ENCODE results near the gene ZNF219. TPM values are rescaled to one million over a fixed set of nuclear protein-coding genes. Genes with fewer than 3 reads are reported as not detected.

ZNF219 gene
- total and polyA plus RNA-seq, 2 of the 13 experiments (the other 11 are each of a cell fraction or from before 2014, with no cell fraction given), result 34.5 to 36.6 TPM

DNA sequence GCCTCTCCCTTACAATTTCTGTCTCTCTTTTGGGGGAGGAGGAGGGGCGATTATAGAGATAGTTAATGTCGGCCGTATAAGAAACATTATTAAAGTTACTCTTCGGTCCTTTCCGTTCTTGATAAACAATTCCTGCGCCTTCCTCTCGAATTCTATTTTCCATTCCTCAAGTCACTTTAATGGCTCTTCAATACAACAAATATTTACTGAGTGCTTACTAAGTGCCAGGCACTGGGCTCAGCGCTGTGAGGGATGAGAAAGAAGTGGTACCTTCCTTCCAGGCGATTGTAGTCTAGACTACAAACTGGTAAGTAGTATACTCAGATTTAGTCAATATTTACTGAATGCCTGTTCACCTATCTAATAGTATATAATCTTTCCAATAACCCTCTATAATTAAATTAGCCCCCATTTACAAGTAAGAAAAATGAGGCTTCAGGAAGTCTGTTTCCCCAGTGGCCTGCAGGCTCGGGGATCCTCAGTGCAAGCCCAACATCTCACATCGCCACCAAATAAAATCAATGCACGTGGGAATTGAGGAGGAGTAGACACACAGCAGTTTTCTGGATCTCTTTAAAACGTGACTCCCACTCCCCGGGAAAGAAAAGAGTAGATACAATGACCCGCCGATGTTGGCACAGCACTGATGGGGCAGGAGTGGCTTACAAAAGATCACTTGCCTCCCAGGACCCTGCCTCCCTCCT lies 589 bp upstream of the ZNF219 start (continued):
- TF ChIP-seq IKZF4 (CRISPR knock-in tag; IDR thresholded peaks at IDR 0.05; ENCODE audit: borderline replicate concordance, low read depth, not compliant biosample characterization) (no peak), BRCA1 (CRISPR knock-in tag; IDR thresholded peaks at IDR 0.05) (no peak), ZNF383 (CRISPR knock-in tag; IDR thresholded peaks at IDR 0.05; ENCODE audit: borderline replicate concordance) (no peak), PTBP1 (IDR thresholded peaks at IDR 0.05; ENCODE audit: low read depth, low read length, poor library complexity, severe bottlenecking) (no peak), BCLAF1 (IDR thresholded peaks at IDR 0.05) (no peak), TCF12 (IDR thresholded peaks at IDR 0.05) (no peak), TCF12 (CRISPR knock-in tag; IDR thresholded peaks at IDR 0.05) (no peak), ZNF550 (CRISPR knock-in tag; IDR thresholded peaks at IDR 0.05; ENCODE audit: borderline replicate concordance) (no peak), ZNF317 (CRISPR knock-in tag; IDR thresholded peaks at IDR 0.05) (0 out of 2 replicates have a peak, but pooled peaks have one; percentile 11), LCORL (IDR thresholded peaks at IDR 0.05) (no peak), LCORL (CRISPR knock-in tag; IDR thresholded peaks at IDR 0.05) (no peak), ZNF441 (CRISPR knock-in tag; IDR thresholded peaks at IDR 0.05; ENCODE audit: borderline replicate concordance) (no peak), ZNF777 (CRISPR knock-in tag; IDR thresholded peaks at IDR 0.05) (no peak), SSRP1 (CRISPR knock-in tag; IDR thresholded peaks at IDR 0.05) (no peak)
- TF ChIP-seq, protein P1, sequence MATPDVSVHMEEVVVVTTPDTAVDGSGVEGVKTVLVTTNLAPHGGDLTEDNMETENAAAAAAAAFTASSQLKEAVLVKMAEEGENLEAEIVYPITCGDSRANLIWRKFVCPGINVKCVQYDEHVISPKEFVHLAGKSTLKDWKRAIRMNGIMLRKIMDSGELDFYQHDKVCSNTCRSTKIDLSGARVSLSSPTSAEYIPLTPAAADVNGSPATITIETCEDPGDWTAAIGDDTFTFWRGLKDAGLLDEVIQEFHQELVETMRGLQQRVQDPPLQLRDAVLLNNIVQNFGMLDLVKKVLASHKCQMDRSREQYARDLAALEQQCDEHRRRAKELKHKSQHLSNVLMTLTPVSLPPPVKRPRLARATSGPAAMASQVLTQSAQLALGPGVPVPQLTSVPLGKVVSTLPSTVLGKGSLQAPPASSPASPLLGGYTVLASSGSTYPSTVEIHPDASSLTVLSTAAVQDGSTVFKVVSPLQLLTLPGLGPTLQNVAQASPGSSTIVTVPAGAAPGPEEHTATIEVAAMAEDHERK (CRISPR knock-in tag; IDR thresholded peaks at IDR 0.05; ENCODE audit: low read depth), result no peak
- TF ChIP-seq, protein P2, sequence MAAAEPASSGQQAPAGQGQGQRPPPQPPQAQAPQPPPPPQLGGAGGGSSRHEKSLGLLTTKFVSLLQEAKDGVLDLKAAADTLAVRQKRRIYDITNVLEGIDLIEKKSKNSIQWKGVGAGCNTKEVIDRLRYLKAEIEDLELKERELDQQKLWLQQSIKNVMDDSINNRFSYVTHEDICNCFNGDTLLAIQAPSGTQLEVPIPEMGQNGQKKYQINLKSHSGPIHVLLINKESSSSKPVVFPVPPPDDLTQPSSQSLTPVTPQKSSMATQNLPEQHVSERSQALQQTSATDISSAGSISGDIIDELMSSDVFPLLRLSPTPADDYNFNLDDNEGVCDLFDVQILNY (CRISPR knock-in tag; conservative IDR thresholded peaks at IDR 0.05), result no peak
- TF ChIP-seq, protein P3, sequence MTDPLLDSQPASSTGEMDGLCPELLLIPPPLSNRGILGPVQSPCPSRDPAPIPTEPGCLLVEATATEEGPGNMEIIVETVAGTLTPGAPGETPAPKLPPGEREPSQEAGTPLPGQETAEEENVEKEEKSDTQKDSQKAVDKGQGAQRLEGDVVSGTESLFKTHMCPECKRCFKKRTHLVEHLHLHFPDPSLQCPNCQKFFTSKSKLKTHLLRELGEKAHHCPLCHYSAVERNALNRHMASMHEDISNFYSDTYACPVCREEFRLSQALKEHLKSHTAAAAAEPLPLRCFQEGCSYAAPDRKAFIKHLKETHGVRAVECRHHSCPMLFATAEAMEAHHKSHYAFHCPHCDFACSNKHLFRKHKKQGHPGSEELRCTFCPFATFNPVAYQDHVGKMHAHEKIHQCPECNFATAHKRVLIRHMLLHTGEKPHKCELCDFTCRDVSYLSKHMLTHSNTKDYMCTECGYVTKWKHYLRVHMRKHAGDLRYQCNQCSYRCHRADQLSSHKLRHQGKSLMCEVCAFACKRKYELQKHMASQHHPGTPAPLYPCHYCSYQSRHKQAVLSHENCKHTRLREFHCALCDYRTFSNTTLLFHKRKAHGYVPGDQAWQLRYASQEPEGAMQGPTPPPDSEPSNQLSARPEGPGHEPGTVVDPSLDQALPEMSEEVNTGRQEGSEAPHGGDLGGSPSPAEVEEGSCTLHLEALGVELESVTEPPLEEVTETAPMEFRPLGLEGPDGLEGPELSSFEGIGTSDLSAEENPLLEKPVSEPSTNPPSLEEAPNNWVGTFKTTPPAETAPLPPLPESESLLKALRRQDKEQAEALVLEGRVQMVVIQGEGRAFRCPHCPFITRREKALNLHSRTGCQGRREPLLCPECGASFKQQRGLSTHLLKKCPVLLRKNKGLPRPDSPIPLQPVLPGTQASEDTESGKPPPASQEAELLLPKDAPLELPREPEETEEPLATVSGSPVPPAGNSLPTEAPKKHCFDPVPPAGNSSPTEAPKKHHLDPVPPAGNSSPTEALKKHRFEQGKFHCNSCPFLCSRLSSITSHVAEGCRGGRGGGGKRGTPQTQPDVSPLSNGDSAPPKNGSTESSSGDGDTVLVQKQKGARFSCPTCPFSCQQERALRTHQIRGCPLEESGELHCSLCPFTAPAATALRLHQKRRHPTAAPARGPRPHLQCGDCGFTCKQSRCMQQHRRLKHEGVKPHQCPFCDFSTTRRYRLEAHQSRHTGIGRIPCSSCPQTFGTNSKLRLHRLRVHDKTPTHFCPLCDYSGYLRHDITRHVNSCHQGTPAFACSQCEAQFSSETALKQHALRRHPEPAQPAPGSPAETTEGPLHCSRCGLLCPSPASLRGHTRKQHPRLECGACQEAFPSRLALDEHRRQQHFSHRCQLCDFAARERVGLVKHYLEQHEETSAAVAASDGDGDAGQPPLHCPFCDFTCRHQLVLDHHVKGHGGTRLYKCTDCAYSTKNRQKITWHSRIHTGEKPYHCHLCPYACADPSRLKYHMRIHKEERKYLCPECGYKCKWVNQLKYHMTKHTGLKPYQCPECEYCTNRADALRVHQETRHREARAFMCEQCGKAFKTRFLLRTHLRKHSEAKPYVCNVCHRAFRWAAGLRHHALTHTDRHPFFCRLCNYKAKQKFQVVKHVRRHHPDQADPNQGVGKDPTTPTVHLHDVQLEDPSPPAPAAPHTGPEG (CRISPR knock-in tag; IDR thresholded peaks at IDR 0.05), result no peak

All from HepG2 (cell line).